Fibroblast of lung (primary cell): ENCODE results near the gene CAPN14.

Experiments used
- CTCF ChIP-seq, 2 donors: IDR thresholded peaks in 1 of 2; conservative IDR thresholded peaks in 1 of 2; 1 replicate in 1 of 2; 2 replicates in 1 of 2; pipeline ENCODE4 v1.5.1; 2011 to 2012; ENCODE audit warnings: low read length in 2 of 2, control low read depth in 1 of 2, inconsistent platforms in 1 of 2, low read depth in 1 of 2, mild to moderate bottlenecking in 1 of 2
- EZH2 ChIP-seq: IDR thresholded peaks from 2 replicates; pipeline ENCODE4 v1.5.1; 2012; ENCODE audit warnings: low read length, control low read depth, mild to moderate bottlenecking; ENCODE audit errors: missing control alignments

- TF ChIP-seq CTCF (conservative IDR thresholded peaks at IDR 0.05 in 1 of 2, IDR thresholded peaks at IDR 0.05 in 1 of 2; ENCODE audit: low read depth in 1 of 2, low read length in 2 of 2) (no peak), EZH2 (no peak)
Observed at GRCh38 chr2:31228717-31229116, 11.4 kb upstream of the CAPN14 start.
